Body of pancreas (tissue), 4 donors: ENCODE results near the gene DAPK1. TPM values are rescaled to one million over a fixed set of nuclear protein-coding genes. Genes with fewer than 3 reads are reported as not detected.

Experiments
- ATAC-seq: fragments of 150-250 bp; one replicate; pipeline ENCODE4 v1.9.1; 2016
- DNase-seq, 4 donors: peaks; one replicate each; pipeline ENCODE4 v3.0.0-alpha.2; 2019
- H3K27ac ChIP-seq, 4 donors: fragments of 200-600 bp; sonication (generic); 1 replicate in 3 of 4; 2 replicates in 1 of 4; pipeline versions ENCODE4 v1.5.1 to v1.6.1; 2016 to 2019; ENCODE audit warnings: mild to moderate bottlenecking in 1 of 4, mixed read lengths in 1 of 4, moderate library complexity in 1 of 4
- H3K27me3 ChIP-seq, 2 donors: fragments of 200-600 bp; sonication (generic); one replicate each; pipeline ENCODE4 v1.6.0; 2016; ENCODE audit warnings: mild to moderate bottlenecking in 1 of 2
- H3K36me3 ChIP-seq, 2 donors: fragments of 200-600 bp; sonication (generic); replicated peaks in 1 of 2; 2 replicates each; pipeline ENCODE4 v1.5.1; 2016; ENCODE audit warnings: low read depth in 2 of 2; ENCODE audit not compliant: insufficient read depth in 1 of 2
- H3K4me1 ChIP-seq: fragments of 200-600 bp; sonication (generic); one replicate; pipeline ENCODE4 v1.6.0; 2016
- H3K4me3 ChIP-seq, 2 donors: fragments of 200-600 bp; sonication (generic); 1 replicate in 1 of 2; 2 replicates in 1 of 2; pipeline ENCODE4 v1.5.1; 2016 to 2019
- H3K9me3 ChIP-seq, 3 donors: fragments of 200-600 bp; sonication (generic); 1 replicate in 2 of 3; 2 replicates in 1 of 3; pipeline ENCODE4 v1.5.1; 2016
- CTCF ChIP-seq, 7 experiments: fragments of 450-650 bp in 4 of 7; fragments of 200-600 bp in 3 of 7; sonication (generic) in 3 of 7; IDR thresholded peaks; one replicate each; pipeline ENCODE4 v1.5.1; 2016 to 2019; ENCODE audit warnings: antibody characterized with exemption in 7 of 7
- POLR2A ChIP-seq, 3 donors: fragments of 450-650 bp; IDR thresholded peaks; one replicate each; pipeline ENCODE4 v1.6.1; 2016; ENCODE audit warnings: antibody characterized with exemption in 3 of 3, mild to moderate bottlenecking in 2 of 3
- WGBS, 2 donors: methylation state at CpG; one replicate each; pipeline ENCODE4 v1.1.5; 2017; 5-methylcytosine and 5-hydroxymethylcytosine counted together
- intact Hi-C: fragments of 100-400 bp; cut with DNase I; formaldehyde crosslinking; loops from one replicate; pipeline ENCODE4 v1.15.1; 2023
- total RNA-seq, 2 donors: library from RNA; depleted of rRNA; stranded (reverse); fragments of >200 nt; gene quantifications; one replicate each; pipeline ENCODE4 v1.1.0, GENCODE V29; 2016

The DAPK1 gene
- total RNA-seq, 2 donors from 2014 or later, result 79.6 to 152 TPM

- Histone ChIP-seq H3K9me3 (no peaks in the 10 kb centered on the region), H3K27me3 (no peaks in the 10 kb centered on the region), H3K4me3 (no peak overlapping the region), H3K27ac (no peak overlapping the region), H3K36me3 (peaks cover 0 to 2% of the 10 kb centered on the region in 2 donors), H3K4me1 (peaks cover 18% of the 10 kb centered on the region)
- intact Hi-C loops, result no loop called here
- ATAC-seq (no peak), DNase-seq (no peak)
- no peak for TF ChIP-seq POLR2A (IDR thresholded peaks at IDR 0.05)
- TF ChIP-seq CTCF (IDR thresholded peaks at IDR 0.05), result no peak
- WGBS, 2 donors, result 67 to 74% methylated on average over 8 of the region's 8 CpGs
Measured at GRCh38 chr9:87535817-87536539, 38.3 kb downstream of the DAPK1 start.

GRCh38 chr9:87537625-87538024 is 40.0 kb downstream of the DAPK1 start:
- intact Hi-C loops, result no loop called here
- Histone ChIP-seq H3K9me3 (no peaks in the 10 kb centered on the region), H3K27me3 (no peaks in the 10 kb centered on the region), H3K4me3 (no peak overlapping the region), H3K36me3 (peaks cover 0 to 2% of the 10 kb centered on the region in 2 donors), H3K4me1 (peaks cover 8% of the 10 kb centered on the region), H3K27ac (no peak overlapping the region)
- DNase-seq (no peak), ATAC-seq (no peak)
- TF ChIP-seq POLR2A (IDR thresholded peaks at IDR 0.05) (no peak), CTCF (IDR thresholded peaks at IDR 0.05) (no peak)
- 86 to 88% methylated on average over 7 of the region's 7 CpGs for WGBS, 2 donors

GRCh38 chr9:87540444-87541105 is 42.9 kb downstream of the DAPK1 start:
- no peak for TF ChIP-seq CTCF (IDR thresholded peaks at IDR 0.05)
- TF ChIP-seq POLR2A (IDR thresholded peaks at IDR 0.05), result no peak
- WGBS, 2 donors, result 56 to 70% methylated on average over 8 of the region's 8 CpGs
- Histone ChIP-seq H3K36me3 (peaks cover 0 to 2% of the 10 kb centered on the region in 2 donors), H3K27ac (no peak overlapping the region), H3K27me3 (no peaks in the 10 kb centered on the region), H3K9me3 (no peaks in the 10 kb centered on the region), H3K4me3 (no peak overlapping the region), H3K4me1 (peaks cover 8% of the 10 kb centered on the region)
- intact Hi-C loops, result no loop called here
- ATAC-seq (no peak), DNase-seq (no peak)

GRCh38 chr9:87541663-87542062 is 44.0 kb downstream of the DAPK1 start:
- no peaks in the 10 kb centered on the region for H3K9me3 ChIP-seq
- 84 to 85% methylated on average over 2 of the region's 2 CpGs for WGBS, 2 donors
- no peak overlapping the region for H3K4me3 ChIP-seq
- DNase-seq, result no peak
- no peak for TF ChIP-seq POLR2A (IDR thresholded peaks at IDR 0.05)
- no peak for TF ChIP-seq CTCF (IDR thresholded peaks at IDR 0.05)
- intact Hi-C loops, result no loop called here
- peaks cover 0 to 2% of the 10 kb centered on the region in 2 donors for H3K36me3 ChIP-seq
- no peaks in the 10 kb centered on the region for H3K27me3 ChIP-seq
- H3K27ac ChIP-seq, result no peak overlapping the region
- ATAC-seq, result no peak
- peaks cover 8% of the 10 kb centered on the region for H3K4me1 ChIP-seq
